GM12891 (cell line): ENCODE results near the gene FARS2.

Experiments
- DNase-seq: peaks from one replicate; pipeline ENCODE4 v3.0.0; 2011; ENCODE audit warnings: low spot score; ENCODE audit not compliant: insufficient read length
- FAIRE-seq: peaks from 2 replicates; lab custom pipeline; 2011; peaks lifted over from hg19 to GRCh38; lab: Jason Lieb, UNC
- PAX5 ChIP-seq: IDR thresholded peaks from 2 replicates; pipeline ENCODE4 v1.6.1; 2011; ENCODE audit warnings: low read length, moderate library complexity, mild to moderate bottlenecking; ENCODE audit not compliant: insufficient read depth, severe bottlenecking
- POLR2A ChIP-seq: IDR thresholded peaks from 2 replicates; pipeline ENCODE4 v1.6.1; 2011; ENCODE audit warnings: low read depth, low read length, control low read depth
- POLR2AphosphoS5 ChIP-seq: IDR thresholded peaks from 2 replicates; pipeline ENCODE4 v1.6.1; 2011; ENCODE audit warnings: low read depth, low read length, control low read depth
- POU2F2 ChIP-seq: IDR thresholded peaks from 2 replicates; pipeline ENCODE4 v1.6.1; 2011; ENCODE audit warnings: low read depth, mild to moderate bottlenecking, control low read depth, low read length, moderate library complexity
- SPI1 ChIP-seq: IDR thresholded peaks from 2 replicates; pipeline ENCODE4 v1.6.1; 2011; ENCODE audit warnings: low read depth, low read length, control low read depth
- TAF1 ChIP-seq: IDR thresholded peaks from 2 replicates; pipeline ENCODE4 v1.6.1; 2011; ENCODE audit warnings: low read depth, low read length, control low read depth

Gene FARS2

GRCh38 chr6:5294392-5295211 is 33.3 kb downstream of the FARS2 start:
- no peak for FAIRE-seq
- DNase-seq, result no peak
- TF ChIP-seq POU2F2 (no peak), SPI1 (peak; percentile 59), POLR2AphosphoS5 (no peak), POLR2A (no peak), TAF1 (no peak), PAX5 (no peak)

- DNase-seq, result no peak
- TF ChIP-seq POU2F2 (no peak), POLR2A (no peak), PAX5 (no peak), SPI1 (no peak)
- FAIRE-seq, result no peak
Observed at GRCh38 chr6:5295623-5296022, 34.3 kb downstream of the FARS2 start.

- TF ChIP-seq POLR2A (no peak), POLR2AphosphoS5 (no peak), TAF1 (no peak), POU2F2 (no peak), PAX5 (no peak), SPI1 (no peak)
- FAIRE-seq (no peak), DNase-seq (no peak)
Observed at GRCh38 chr6:5300206-5300764, 39.0 kb downstream of the FARS2 start.

- TF ChIP-seq SPI1 (peak; percentile 58), POU2F2 (peak; percentile 64; the same call in 1 of the 2 replicates), PAX5 (peak; percentile 28), POLR2A (no peak)
- FAIRE-seq, result peak; percentile 94
- DNase-seq, result peak; percentile 12
Observed at GRCh38 chr6:5302220-5302946, 41.1 kb downstream of the FARS2 start.

DNA sequence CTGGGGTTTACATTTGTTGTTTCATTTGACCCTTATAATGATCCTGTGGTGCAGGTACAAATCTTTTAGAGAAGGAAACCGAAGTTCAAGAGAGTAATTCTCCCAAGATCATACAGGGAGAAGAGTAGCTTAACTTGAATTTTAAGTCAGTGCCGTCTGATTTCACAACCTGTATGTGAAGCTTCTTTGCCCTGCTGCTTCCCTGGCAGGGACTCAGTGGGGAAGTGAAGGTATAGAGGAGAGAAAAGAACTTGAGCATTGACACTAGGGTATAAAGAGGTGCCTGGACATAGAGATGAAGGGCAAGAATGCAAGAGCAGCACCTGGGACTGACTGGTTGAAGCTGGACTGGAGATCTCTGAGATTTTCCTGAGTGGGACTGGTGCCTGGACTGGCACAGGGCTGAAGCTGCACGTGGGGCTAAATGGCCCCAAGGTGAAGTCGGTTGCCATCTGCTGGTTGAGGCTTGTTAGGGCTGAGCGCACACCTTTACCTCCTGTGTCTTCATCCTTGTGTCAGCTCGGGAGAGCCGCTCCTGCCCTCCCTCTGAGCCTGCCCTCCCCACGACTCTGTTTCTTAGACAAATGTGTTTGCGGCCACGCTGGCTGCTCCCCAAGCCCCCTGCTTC is 41.8 kb downstream of the FARS2 start:
- FAIRE-seq, result peak; percentile 93
- peak; percentile 15 for DNase-seq
- no peak for TF ChIP-seq POU2F2
- TF ChIP-seq TAF1, result no peak
- no peak for TF ChIP-seq PAX5
- TF ChIP-seq POLR2A, result no peak
- TF ChIP-seq POLR2AphosphoS5, result no peak
- no peak for TF ChIP-seq SPI1

GRCh38 chr6:5303682-5304081 is 42.4 kb downstream of the FARS2 start:
- DNase-seq, result no peak
- TF ChIP-seq PAX5, result no peak
- no peak for TF ChIP-seq POLR2A
- TF ChIP-seq POU2F2, result no peak
- no peak for TF ChIP-seq POLR2AphosphoS5
- no peak for TF ChIP-seq SPI1
- no peak for TF ChIP-seq TAF1
- no peak for FAIRE-seq

- no peak for FAIRE-seq
- TF ChIP-seq POU2F2 (no peak), SPI1 (no peak), PAX5 (no peak), POLR2AphosphoS5 (no peak)
Observed at GRCh38 chr6:5305968-5306626, 44.8 kb downstream of the FARS2 start.

DNA sequence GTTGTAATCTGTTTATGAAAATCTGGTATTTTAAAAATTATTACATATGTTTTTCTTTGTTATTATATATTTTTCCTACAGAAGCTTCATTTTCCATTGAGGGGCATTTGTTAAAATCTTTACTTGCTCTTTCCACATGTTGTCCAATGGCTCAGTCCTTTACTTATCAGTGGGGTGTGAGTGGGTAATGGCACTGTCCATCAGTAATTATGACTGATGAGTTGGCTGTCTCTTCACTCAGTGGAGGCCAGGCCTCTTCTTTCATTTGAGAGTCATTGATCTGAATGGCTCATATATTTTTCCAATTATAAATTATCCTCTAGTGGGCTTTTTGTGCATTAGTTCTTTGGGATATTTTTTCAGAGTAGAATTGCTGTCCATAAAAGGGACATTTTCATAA is 45.7 kb downstream of the FARS2 start:
- no peak for FAIRE-seq
- TF ChIP-seq SPI1 (no peak), PAX5 (no peak), POU2F2 (no peak), POLR2A (no peak), POLR2AphosphoS5 (no peak), TAF1 (no peak)
- no peak for DNase-seq

More at GRCh38 chr6:5305968-5306626, 44.8 kb downstream of the FARS2 start:
- DNase-seq, result no peak

- FAIRE-seq (no peak), DNase-seq (no peak)
- no peak for TF ChIP-seq POU2F2
- no peak for TF ChIP-seq POLR2AphosphoS5
- no peak for TF ChIP-seq POLR2A
- TF ChIP-seq PAX5, result no peak
- TF ChIP-seq TAF1, result no peak
- TF ChIP-seq SPI1, result no peak
Observed at GRCh38 chr6:5308066-5308465, 46.8 kb downstream of the FARS2 start.
